Neural cell (in vitro differentiated cells): Measurements from ENCODE around the gene PCDH1.

Experiments used
- CTCF ChIP-seq: fragments of 450-650 bp; IDR thresholded peaks from 2 replicates; pipeline ENCODE4 v1.5.1; 2014; ENCODE audit warnings: antibody characterized with exemption, mild to moderate bottlenecking, moderate library complexity; ENCODE audit not compliant: poor library complexity, severe bottlenecking
- EZH2 ChIP-seq: fragments of 200-600, 300-800 bp; shearing (Covaris generic), sonication (generic); IDR thresholded peaks from 2 replicates; pipeline ENCODE4 v1.6.1; 2014; ENCODE audit warnings: antibody characterized with exemption, low read length, borderline replicate concordance, mild to moderate bottlenecking; ENCODE audit not compliant: insufficient read depth, poor library complexity, severe bottlenecking
- POLR2AphosphoS5 ChIP-seq: IDR thresholded peaks from 2 replicates; pipeline ENCODE4 v1.6.1; 2012
- REST ChIP-seq: IDR thresholded peaks from 2 replicates; pipeline ENCODE4 v1.6.1; 2012; ENCODE audit warnings: borderline replicate concordance

GRCh38 chr5:141812512-141812911 lies 65.7 kb downstream of the PCDH1 start:
- no peak for TF ChIP-seq CTCF
- no peak for TF ChIP-seq POLR2AphosphoS5
- TF ChIP-seq EZH2: no peak
- TF ChIP-seq REST: peak; percentile 20
